ENCODE results near the gene METTL16. TPM values are rescaled to one million over a fixed set of nuclear protein-coding genes. Genes with fewer than 3 reads are reported as not detected.

Gene METTL16
- total and polyA plus RNA-seq, 2 of the 8 experiments (the other 6 are each of a cell fraction or from before 2014, with no cell fraction given): 22.8 to 59.4 TPM

DNA sequence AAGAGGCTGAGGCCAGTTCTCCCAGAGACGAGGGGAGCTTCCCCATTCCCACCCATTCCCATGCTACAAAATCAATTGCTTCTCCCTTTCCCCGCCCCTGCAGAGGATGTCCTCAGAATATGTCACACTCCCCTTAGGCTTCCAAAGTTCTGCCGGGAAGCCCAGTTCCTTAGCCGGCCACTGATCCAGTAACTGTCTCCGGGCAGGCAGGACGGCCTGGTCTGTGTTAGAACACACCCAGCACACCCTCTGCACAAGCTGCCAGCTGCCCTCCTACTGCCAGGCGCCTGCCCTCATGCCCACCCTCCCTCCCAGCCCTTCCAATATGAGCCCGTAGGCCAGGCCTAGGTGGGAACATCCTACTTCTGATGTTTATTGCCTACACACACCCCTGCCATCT is 143.3 kb downstream of the METTL16 start:
- H3K9ac ChIP-seq (replicated peaks in 1 of 4; ENCODE audit: extremely low read depth in 1 of 4, low read depth in 3 of 4, low read length in 3 of 4): no peak overlapping the region
- no peak overlapping the region for H2BK20ac ChIP-seq (ENCODE audit: low read length)
- no peak overlapping the region for H2BK5ac ChIP-seq (ENCODE audit: low read depth, low read length)
- no peak overlapping the region for H3K4ac ChIP-seq (replicated peaks; ENCODE audit: insufficient read length, low read depth, low read length)
- CTCF ChIA-PET (ENCODE audit: partially characterized antibody): interaction anchor here (0.5 to 13.4 kb wide), 15 partner anchors 8 to 1546 kb away, joined by 3 to 209 read pairs (median 4); no protein-coding TSS in a partner anchor
- no peaks in the 10 kb centered on the region for H3K23me2 ChIP-seq (ENCODE audit: low read depth, low read length)
- H2BK15ac ChIP-seq (ENCODE audit: low read length): no peak overlapping the region
- FAIRE-seq: no peak
- no peak overlapping the region for H3K14ac ChIP-seq (ENCODE audit: insufficient read length)
- 87% methylated on average over 8 of the region's 8 CpGs; no CpG with 5 or more reads in 1 of the 2 experiments for WGBS, 2 experiments (ENCODE audit: extremely low coverage in 1 of 2, insufficient coverage in 1 of 2, insufficient read length in 1 of 2, insufficient replicate concordance in 2 of 2, low coverage in 1 of 2, low lambda C conversion rate in 2 of 2, missing lambda C conversion rate in 1 of 2)
- H4K5ac ChIP-seq (ENCODE audit: insufficient read length, low read depth, low read length): no peak overlapping the region
- no peak for DNase-seq (ENCODE audit: low read depth in 1 of 2, low spot score in 2 of 2)
- peaks cover 0 to 16% (median 4%) of the 10 kb centered on the region in 4 experiments; a peak in 4 of 8 replicates for H3K36me3 ChIP-seq (ENCODE audit: control insufficient read depth in 2 of 4, insufficient read depth in 4 of 4, low read length in 3 of 4)
- H2BK12ac ChIP-seq (ENCODE audit: low read depth, low read length): no peak overlapping the region
- no peak overlapping the region for H3K4me3 ChIP-seq (ENCODE audit: extremely low read depth in 1 of 4, insufficient read depth in 2 of 4, low read depth in 3 of 4, low read length in 4 of 4)
- no peak overlapping the region for H3K56ac ChIP-seq (replicated peaks; ENCODE audit: insufficient read length, low read depth, low read length)
- no peaks in the 10 kb centered on the region for H3K27me3 ChIP-seq (replicated peaks in 1 of 4; ENCODE audit: control insufficient read depth in 3 of 4, extremely low read depth in 1 of 4, insufficient read depth in 3 of 4, low read length in 3 of 4)
- H3K9me3 ChIP-seq (ENCODE audit: insufficient read depth in 2 of 2, low read depth in 1 of 2, low read length in 1 of 2): no peaks in the 10 kb centered on the region
- no peaks in the 10 kb centered on the region for H3K79me2 ChIP-seq (ENCODE audit: control insufficient read depth in 1 of 2, insufficient read depth in 2 of 2, low read length in 2 of 2)
- no peak overlapping the region for H2BK120ac ChIP-seq (replicated peaks; ENCODE audit: low read depth, low read length)
- no peak overlapping the region for H4K91ac ChIP-seq (replicated peaks; ENCODE audit: insufficient read length, low read length)
- no peak overlapping the region for H2AK5ac ChIP-seq (ENCODE audit: low read depth, low read length)
- H4K8ac ChIP-seq (ENCODE audit: extremely low read depth, insufficient read depth, low read length): no peak overlapping the region
- H4K20me1 ChIP-seq (replicated peaks in 1 of 2; ENCODE audit: control insufficient read depth in 1 of 2, insufficient read depth in 2 of 2, low read length in 2 of 2): peaks cover 2% of the 10 kb centered on the region in 2 experiments
- H3K79me1 ChIP-seq (ENCODE audit: low read depth, low read length): no peaks in the 10 kb centered on the region
- peaks cover 0 to 12% (median 5%) of the 10 kb centered on the region in 4 experiments; a peak in 4 of 7 replicates for H3K4me1 ChIP-seq (replicated peaks in 1 of 4; ENCODE audit: control insufficient read depth in 3 of 4, insufficient read depth in 4 of 4, low read length in 3 of 4)
- no peak overlapping the region for H3K23ac ChIP-seq (ENCODE audit: insufficient read length)
- POLR2A ChIA-PET (ENCODE audit: partially characterized antibody): interaction anchor here (0.6 to 5.7 kb wide), 9 partner anchors 8 to 342 kb away, joined by 3 to 34 read pairs (median 4); partner anchors contain the start of genes MNT, SGSM2 and TSR1
- no peak overlapping the region for H3K18ac ChIP-seq (ENCODE audit: extremely low read depth, low read length)
- TF ChIP-seq RAD21 (IDR thresholded peaks at IDR 0.05 in 1 of 2, conservative IDR thresholded peaks at IDR 0.05 in 1 of 2; ENCODE audit: low read depth in 2 of 2, low read length in 2 of 2): no peak
- TF ChIP-seq CTBP2 (IDR thresholded peaks at IDR 0.05; ENCODE audit: borderline replicate concordance, insufficient read depth, insufficient read length, low read length): no peak
- TF ChIP-seq CBX5 (IDR thresholded peaks at IDR 0.05; ENCODE audit: low read depth, low read length): no peak
- no peak for TF ChIP-seq EGR1 (IDR thresholded peaks at IDR 0.05; ENCODE audit: borderline replicate concordance, low read depth, low read length)
- H2AFZ ChIP-seq (ENCODE audit: low read length): no peak overlapping the region
- no peak overlapping the region for H3K4me2 ChIP-seq (ENCODE audit: insufficient read depth in 1 of 2, low read depth in 2 of 2, low read length in 2 of 2)
- no peak overlapping the region for H3K27ac ChIP-seq (ENCODE audit: low read depth, low read length)
